Measurements from ENCODE around the gene ALDH8A1. TPM values are rescaled to one million over a fixed set of nuclear protein-coding genes. Genes with fewer than 3 reads are reported as not detected.

Gene ALDH8A1
- total RNA-seq, 4 donors from 2014 or later, result 1.2 to 21.8 (median 2.5) TPM

- no peak for ATAC-seq
- 91 to 96% methylated on average over 5 of the region's 5 CpGs for WGBS, 2 donors (ENCODE audit: low coverage in 1 of 2)
- Histone ChIP-seq H3K36me3 (peaks cover 0 to 15% of the 10 kb centered on the region in 2 donors), H3K9me3 (no peaks in the 10 kb centered on the region), H3K27ac (no peak overlapping the region), H3K4me3 (no peak overlapping the region), H3K27me3 (no peaks in the 10 kb centered on the region), H3K4me1 (peaks cover 2 to 12% (median 10%) of the 10 kb centered on the region in 3 donors)
- TF ChIP-seq CTCF (IDR thresholded peaks at IDR 0.05) (no peak), EP300 (IDR thresholded peaks at IDR 0.05) (no peak), POLR2AphosphoS5 (IDR thresholded peaks at IDR 0.05) (no peak), POLR2A (IDR thresholded peaks at IDR 0.05) (no peak)
Measured at GRCh38 chr6:134936476-134936875, 13.4 kb downstream of the ALDH8A1 start.

GRCh38 chr6:134934793-134935485, 15.0 kb downstream of the ALDH8A1 start:
- Histone ChIP-seq H3K4me1 (peaks cover 2 to 12% (median 10%) of the 10 kb centered on the region in 3 donors), H3K4me3 (no peak overlapping the region), H3K27ac (no peak overlapping the region), H3K36me3 (peaks cover 0 to 15% of the 10 kb centered on the region in 2 donors), H3K27me3 (no peaks in the 10 kb centered on the region), H3K9me3 (no peaks in the 10 kb centered on the region)
- TF ChIP-seq POLR2A (IDR thresholded peaks at IDR 0.05) (no peak), CTCF (IDR thresholded peaks at IDR 0.05) (no peak), EP300 (IDR thresholded peaks at IDR 0.05) (no peak), POLR2AphosphoS5 (IDR thresholded peaks at IDR 0.05) (no peak)
- ATAC-seq, result no peak
- WGBS, 2 donors (ENCODE audit: low coverage in 1 of 2), result 80 to 96% methylated on average over 3 to 5 of the region's 5 CpGs

- no peak overlapping the region for H3K27ac ChIP-seq
- peaks cover 0 to 19% of the 10 kb centered on the region in 2 donors for H3K36me3 ChIP-seq
- TF ChIP-seq POLR2AphosphoS5 (IDR thresholded peaks at IDR 0.05), result no peak
- no peak for TF ChIP-seq EP300 (IDR thresholded peaks at IDR 0.05)
- no peak for TF ChIP-seq CTCF (IDR thresholded peaks at IDR 0.05)
- no peak for TF ChIP-seq POLR2A (IDR thresholded peaks at IDR 0.05)
- no peaks in the 10 kb centered on the region for H3K9me3 ChIP-seq
- no peak overlapping the region for H3K4me3 ChIP-seq
- no peak for ATAC-seq
- 67 to 88% methylated on average over 1 to 5 of the region's 11 CpGs for WGBS, 2 donors (ENCODE audit: low coverage in 1 of 2)
- no peaks in the 10 kb centered on the region for H3K27me3 ChIP-seq
- H3K4me1 ChIP-seq, result peaks cover 2 to 11% (median 8%) of the 10 kb centered on the region in 3 donors
Measured at GRCh38 chr6:134932535-134933470, 17.1 kb downstream of the ALDH8A1 start.

GRCh38 chr6:134932098-134932497, 17.8 kb downstream of the ALDH8A1 start:
- Histone ChIP-seq H3K27me3 (no peaks in the 10 kb centered on the region), H3K4me3 (no peak overlapping the region), H3K36me3 (peaks cover 0 to 19% of the 10 kb centered on the region in 2 donors), H3K27ac (no peak overlapping the region), H3K4me1 (peaks cover under 1 to 4% (median under 1%) of the 10 kb centered on the region in 3 donors), H3K9me3 (no peaks in the 10 kb centered on the region)
- no peak for ATAC-seq
- 19 to 80% methylated on average over 5 of the region's 5 CpGs for WGBS, 2 donors (ENCODE audit: low coverage in 1 of 2)
- TF ChIP-seq EP300 (IDR thresholded peaks at IDR 0.05) (no peak), POLR2AphosphoS5 (IDR thresholded peaks at IDR 0.05) (no peak), CTCF (IDR thresholded peaks at IDR 0.05) (no peak), POLR2A (IDR thresholded peaks at IDR 0.05) (no peak)
